IMR-90 (cell line): ENCODE data around the gene PRMT1. TPM values are rescaled to one million over a fixed set of nuclear protein-coding genes. Genes with fewer than 3 reads are reported as not detected.

Experiments
- ATAC-seq: fragments of 200-7000 bp; cut with Tn5 transposase; 2 replicates; pipeline ENCODE4 v1.9.1; 2020; ENCODE audit warnings: low read depth, mild to moderate bottlenecking, moderate library complexity
- BruUV-seq: library from RNA; stranded (reverse); fragments of 400-500 nt; replicated peaks from 2 replicates; lab custom pipeline; 2021; lab: Mats Ljungman, UMichigan
- CTCF ChIA-PET: fragments of 300-600 bp; formaldehyde crosslinking; extraction: SDS; loops from one replicate; lab custom pipeline; 2021; ENCODE audit warnings: antibody characterized with exemption; lab: Yijun Ruan, JAX
- POLR2A ChIA-PET: fragments of 300-600 bp; sonication (Branson Sonifier 250); formaldehyde crosslinking; loops from one replicate; lab custom pipeline; 2022; ENCODE audit warnings: antibody characterized with exemption; ENCODE audit not compliant: unreplicated experiment; lab: Charles Lee
- DNase-seq: peaks from one replicate; pipeline ENCODE4 v3.0.0; 2013
- H2AFZ ChIP-seq: replicated peaks from 2 replicates; pipeline ENCODE3; 2013; ENCODE audit warnings: low read length, mild to moderate bottlenecking; ENCODE audit not compliant: poor library complexity
- H2AK5ac ChIP-seq: 2 replicates; pipeline ENCODE4 v1.6.1; 2013; ENCODE audit warnings: low read depth, low read length, inconsistent platforms
- H2AK9ac ChIP-seq: replicated peaks from 2 replicates; pipeline ENCODE3; 2013; ENCODE audit warnings: mild to moderate bottlenecking, low read depth, low read length, moderate library complexity; ENCODE audit not compliant: poor library complexity
- H2BK120ac ChIP-seq: 2 replicates; pipeline ENCODE4 v1.6.1; 2013; ENCODE audit warnings: low read depth, low read length, inconsistent platforms
- H2BK15ac ChIP-seq: 3 replicates; pipeline ENCODE4 v1.6.1; 2013; ENCODE audit warnings: low read depth, low read length, inconsistent platforms
- H2BK20ac ChIP-seq: 2 replicates; pipeline ENCODE4 v1.6.1; 2013; ENCODE audit warnings: low read depth, mild to moderate bottlenecking, inconsistent platforms, low read length, moderate library complexity
- H2BK5ac ChIP-seq: 2 replicates; pipeline ENCODE4 v1.6.1; 2013; ENCODE audit warnings: mild to moderate bottlenecking, low read depth, low read length, inconsistent platforms; ENCODE audit not compliant: poor library complexity, severe bottlenecking
- H3K14ac ChIP-seq: replicated peaks from 2 replicates; pipeline ENCODE4 v1.6.1; 2013; ENCODE audit warnings: low read depth, low read length, inconsistent platforms
- H3K18ac ChIP-seq: 2 replicates; pipeline ENCODE4 v1.6.1; 2013; ENCODE audit warnings: low read depth, low read length, control low read depth
- H3K23ac ChIP-seq: 2 replicates; pipeline ENCODE4 v1.6.1; 2013; ENCODE audit warnings: low read depth, low read length, inconsistent platforms
- H3K27ac ChIP-seq: 2 replicates; pipeline ENCODE4 v1.5.1; 2013; ENCODE audit warnings: mild to moderate bottlenecking, control low read depth, low read length; ENCODE audit not compliant: insufficient read depth
- H3K27me3 ChIP-seq: 2 replicates; pipeline ENCODE4 v1.6.1; 2013; ENCODE audit warnings: low read length; ENCODE audit not compliant: control insufficient read depth, insufficient read depth
- H3K36me3 ChIP-seq: 2 replicates; pipeline ENCODE4 v1.6.1; 2013; ENCODE audit warnings: low read length, mixed read lengths; ENCODE audit not compliant: control insufficient read depth, insufficient read depth
- H3K4ac ChIP-seq: 2 replicates; pipeline ENCODE4 v1.6.1; 2013; ENCODE audit warnings: low read depth, low read length, inconsistent platforms
- H3K4me1 ChIP-seq: 2 replicates; pipeline ENCODE4 v1.6.1; 2013; ENCODE audit warnings: low read length, mixed read lengths; ENCODE audit not compliant: control insufficient read depth, insufficient read depth
- H3K4me2 ChIP-seq: 2 replicates; pipeline ENCODE4 v1.6.1; 2013; ENCODE audit warnings: low read depth, mild to moderate bottlenecking, control low read depth, low read length, moderate library complexity
- H3K4me3 ChIP-seq: 2 replicates; pipeline ENCODE4 v1.5.1; 2013; ENCODE audit warnings: low read depth, mild to moderate bottlenecking, control low read depth, low read length, moderate library complexity; ENCODE audit not compliant: insufficient read depth
- H3K56ac ChIP-seq: 2 replicates; pipeline ENCODE4 v1.6.1; 2013; ENCODE audit warnings: low read length, inconsistent platforms; ENCODE audit not compliant: insufficient read depth; ENCODE audit errors: extremely low read depth
- H3K79me1 ChIP-seq, 2 experiments: 2 replicates each; pipeline ENCODE4 v1.6.1; 2013; ENCODE audit warnings: low read length in 2 of 2, inconsistent platforms in 1 of 2, low read depth in 1 of 2
- H3K9ac ChIP-seq: 2 replicates; pipeline ENCODE4 v1.6.1; 2013; ENCODE audit warnings: low read depth, low read length, control low read depth
- H3K9me1 ChIP-seq: 2 replicates; pipeline ENCODE4 v1.6.1; 2013; ENCODE audit warnings: low read length, inconsistent platforms; ENCODE audit not compliant: insufficient read depth
- H3K9me3 ChIP-seq: 2 replicates; pipeline ENCODE4 v1.6.1; 2013; ENCODE audit warnings: low read length; ENCODE audit not compliant: control insufficient read depth, insufficient read depth
- H4K20me1 ChIP-seq: 2 replicates; pipeline ENCODE4 v1.6.1; 2013; ENCODE audit warnings: low read length, inconsistent platforms; ENCODE audit not compliant: insufficient read depth
- H4K5ac ChIP-seq: 2 replicates; pipeline ENCODE4 v1.6.1; 2013; ENCODE audit warnings: mild to moderate bottlenecking, low read depth, low read length, control low read depth
- H4K8ac ChIP-seq, 2 experiments: 2 replicates each; pipeline ENCODE4 v1.6.1; 2013; ENCODE audit warnings: low read depth in 2 of 2, low read length in 2 of 2, control low read depth in 1 of 2, inconsistent platforms in 1 of 2
- H4K91ac ChIP-seq: 2 replicates; pipeline ENCODE4 v1.6.1; 2013; ENCODE audit warnings: low read depth, low read length, inconsistent platforms; ENCODE audit not compliant: insufficient read depth
- BHLHE40 ChIP-seq: fragments of 150-350 bp; IDR thresholded peaks from 2 replicates; pipeline ENCODE4 v1.6.1; 2016; ENCODE audit warnings: mild to moderate bottlenecking, low read depth, low read length
- CEBPB ChIP-seq: IDR thresholded peaks from 2 replicates; pipeline ENCODE4 v1.6.1; 2012; ENCODE audit warnings: low read depth, low read length, improper control_type of control experiment
- ELK1 ChIP-seq: fragments of 150-350 bp; IDR thresholded peaks from 2 replicates; pipeline ENCODE4 v1.6.1; 2016; ENCODE audit warnings: low read depth, mild to moderate bottlenecking, low read length, moderate library complexity, borderline replicate concordance
- FOS ChIP-seq: fragments of 150-350 bp; IDR thresholded peaks from 2 replicates; pipeline ENCODE4 v1.6.1; 2016; ENCODE audit warnings: low read depth, low read length
- MAZ ChIP-seq: IDR thresholded peaks from 2 replicates; pipeline ENCODE4 v1.6.1; 2012; ENCODE audit warnings: low read depth, mild to moderate bottlenecking, low read length, improper control_type of control experiment, moderate library complexity, borderline replicate concordance
- RCOR1 ChIP-seq: IDR thresholded peaks from 2 replicates; pipeline ENCODE4 v1.6.1; 2012; ENCODE audit warnings: mild to moderate bottlenecking, low read length, improper control_type of control experiment; ENCODE audit not compliant: insufficient replicate concordance
- USF2 ChIP-seq: fragments of 150-350 bp; IDR thresholded peaks from 2 replicates; pipeline ENCODE4 v1.6.1; 2017; ENCODE audit warnings: mild to moderate bottlenecking, antibody characterized with exemption, low read length, low read depth
- WGBS, 2 experiments: methylation state at CpG; one replicate each; pipeline versions ENCODE4 v1.1.5 to v1.1.7; 2013; ENCODE audit warnings: missing lambda C conversion rate in 2 of 2; ENCODE audit not compliant: insufficient read length in 1 of 2; ENCODE audit errors: extremely low coverage in 2 of 2; 5-methylcytosine and 5-hydroxymethylcytosine counted together
- dilution Hi-C: fragments of 300-500 bp; cut with HindIII; formaldehyde crosslinking; loops from one replicate; pipeline ENCODE4 v1.14.3; 2018; ENCODE audit warnings: low sequenced_read_pairs; ENCODE audit not compliant: unreplicated experiment
- in situ Hi-C: fragments of 300-500 bp; cut with MboI; formaldehyde crosslinking; loops from 3 replicates; pipeline ENCODE4 v1.14.3; 2019; ENCODE audit warnings: low sequenced_read_pairs, inconsistent platforms, mixed read lengths
- intact Hi-C: fragments of 100-400 bp; cut with micrococcal nuclease; formaldehyde crosslinking; loops from 2 replicates; pipeline ENCODE4 v1.10.0; 2022
- polyA plus RNA-seq, 3 experiments: library from polyadenylated mRNA; depleted of rRNA; stranded (reverse); fragments of >200 nt; gene quantifications; 2 replicates each; pipeline ENCODE4 v1.2.3, GENCODE V29; 2012; ENCODE audit warnings: low replicate concordance in 1 of 3
- total RNA-seq: library from RNA; depleted of rRNA; stranded (reverse); fragments of >200 nt; gene quantifications from 2 replicates; pipeline ENCODE4 v1.2.3, GENCODE V29; 2012

The PRMT1 gene
- total and polyA plus RNA-seq, 2 of the 4 experiments (the other 2 are of a cell fraction), result 497 to 840 TPM

GRCh38 chr19:49710372-49710951, 33.4 kb downstream of the PRMT1 start:
- Histone ChIP-seq H3K56ac (no peak overlapping the region), H3K9ac (no peak overlapping the region), H2AK5ac (peak overlapping the region; percentile 89; the same call in 1 of the 2 replicates), H2AFZ (peak overlapping the region; percentile 83), H3K4me1 (peaks cover 2% of the 10 kb centered on the region; the same call in 1 of the 2 replicates), H3K4me2 (no peak overlapping the region), H3K9me3 (no peaks in the 10 kb centered on the region), H3K4me3 (no peak overlapping the region), H3K79me1 (no peaks in the 10 kb centered on the region; a peak in 1 of 4 replicates), H3K4ac (peak overlapping the region; percentile 75), H3K27ac (no peak overlapping the region; the same call in 1 of the 2 replicates), H2BK20ac (peak overlapping the region; percentile 36; the same call in 1 of the 2 replicates), H4K91ac (peak overlapping the region; percentile 77), H2BK120ac (peak overlapping the region; percentile 77), H3K27me3 (no peaks in the 10 kb centered on the region), H3K14ac (peak overlapping the region; percentile 67), H3K23ac (peak overlapping the region; percentile 8; the same call in 1 of the 2 replicates), H2BK5ac (peak overlapping the region; percentile 80), H2AK9ac (peak overlapping the region; percentile 93), H3K9me1 (peaks cover 12% of the 10 kb centered on the region; the same call in 1 of the 2 replicates), H4K5ac (peak overlapping the region; percentile 26; the same call in 1 of the 2 replicates), H2BK15ac (no peak overlapping the region; the same call in 2 of the 3 replicates), H4K8ac (peak overlapping the region in 1 of 2 experiments; percentile 78; a peak in 2 of 4 replicates), H3K36me3 (peaks cover 37% of the 10 kb centered on the region), H3K18ac (peak overlapping the region; percentile 6; the same call in 1 of the 2 replicates), H4K20me1 (no peaks in the 10 kb centered on the region)
- ATAC-seq, result peak; percentile 67
- 100% methylated on average over 2 of the region's 20 CpGs; no CpG with 5 or more reads in 1 of the 2 experiments for WGBS, 2 experiments
- peak; percentile 84 for DNase-seq
- POLR2A ChIA-PET, result no interaction called here
- CTCF ChIA-PET, result no interaction called here
- intact Hi-C loops (loop anchor here (10.0 kb wide), 1 partner anchor 104 kb away; the partner anchor contains the start of genes FUZ and MED25), dilution Hi-C loops (no loop called here), in situ Hi-C loops (no loop called here)
- TF ChIP-seq CEBPB (no peak), ELK1 (no peak), BHLHE40 (peak; percentile 72), USF2 (no peak), RCOR1 (no peak), FOS (peak; percentile 73), MAZ (no peak)
- no TSS peak for BruUV-seq
